ENCODE results near the gene FAM222A.

Gene FAM222A

DNA sequence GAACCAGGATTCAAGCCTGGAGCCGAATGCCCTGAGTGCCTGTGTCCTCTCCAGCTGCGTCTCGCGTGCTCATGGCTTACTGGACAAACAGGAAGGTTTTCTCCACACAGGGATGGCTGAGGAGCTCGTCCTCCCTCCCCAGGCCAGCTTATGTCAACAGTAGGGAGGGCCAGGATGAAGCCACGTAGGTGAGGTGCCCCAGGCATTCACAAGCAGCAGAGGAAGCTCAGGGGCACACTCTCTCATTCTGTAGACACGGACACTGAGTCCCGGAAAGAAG is 70.3 kb downstream of the FAM222A start:
- DNase-seq (ENCODE audit: low spot score), result no peak
- TF ChIP-seq CTCF (IDR thresholded peaks at IDR 0.05; ENCODE audit: extremely low read depth, missing control alignments), result no peak

DNA sequence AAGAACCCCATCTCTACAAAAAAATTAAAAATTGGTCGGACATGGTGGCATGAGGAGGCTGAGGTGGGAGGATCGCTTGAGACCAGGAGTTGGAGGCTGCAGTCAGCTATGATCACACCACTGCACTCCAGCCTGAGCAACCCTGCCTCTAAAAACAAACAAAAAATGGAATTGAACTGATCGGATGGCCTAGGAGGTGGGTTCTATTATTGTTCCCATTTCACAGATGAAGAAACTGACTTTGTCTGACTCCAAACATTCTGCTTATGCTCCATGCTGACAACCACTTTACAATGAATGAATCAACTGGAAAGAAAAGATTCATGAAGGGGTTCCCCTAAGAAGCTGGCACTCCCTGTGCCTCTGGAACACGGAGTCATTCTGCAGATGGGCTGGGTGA is 72.2 kb downstream of the FAM222A start:
- no peak for DNase-seq (ENCODE audit: low spot score)
- TF ChIP-seq CTCF (IDR thresholded peaks at IDR 0.05; ENCODE audit: extremely low read depth, missing control alignments), result no peak

DNA sequence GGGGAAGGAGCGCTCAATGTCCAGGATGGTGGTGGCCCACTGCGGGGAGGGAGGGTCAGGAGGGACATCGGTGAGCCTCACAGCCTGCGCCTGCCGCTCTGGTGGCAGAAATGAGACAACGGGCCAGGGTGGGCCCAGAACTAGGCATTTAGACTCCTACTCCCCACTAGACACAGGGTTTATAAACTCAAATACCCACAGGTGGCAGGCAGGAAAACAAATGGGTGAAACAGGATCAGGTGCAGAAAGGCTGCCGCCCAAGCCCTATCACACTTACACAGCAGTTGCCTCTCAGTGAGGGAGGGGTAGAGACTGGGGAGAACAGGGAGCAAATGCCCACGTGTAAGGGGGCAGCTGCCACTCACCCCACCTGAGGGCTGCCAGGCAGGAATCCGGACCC is 73.2 kb downstream of the FAM222A start:
- no peak for DNase-seq (ENCODE audit: low spot score)
- no peak for TF ChIP-seq CTCF (IDR thresholded peaks at IDR 0.05; ENCODE audit: extremely low read depth, missing control alignments)

DNA sequence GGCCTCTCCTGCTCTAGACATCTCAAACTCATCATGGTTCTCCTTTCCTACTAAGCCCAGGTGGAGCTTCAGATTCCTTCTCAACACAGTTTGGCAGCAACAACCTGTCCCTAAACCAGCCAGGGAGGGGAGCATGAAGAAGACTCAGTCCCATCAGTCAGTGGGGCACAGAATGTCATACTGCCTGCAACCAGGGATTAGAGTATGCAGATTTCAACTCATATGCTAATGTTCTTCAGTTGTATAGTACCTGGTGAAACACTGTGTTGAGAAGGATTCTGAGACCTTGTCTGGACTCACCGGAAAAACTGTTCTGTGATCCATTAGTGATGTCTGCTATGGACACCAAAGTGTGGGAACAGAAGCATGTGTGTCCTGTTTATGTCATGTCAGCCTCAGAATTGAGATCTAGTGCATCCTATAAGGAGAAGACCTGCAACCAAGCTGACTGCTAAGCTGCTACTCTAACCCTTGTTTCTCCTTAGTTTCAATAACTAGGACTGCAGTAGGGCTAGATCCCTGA is 76.0 kb downstream of the FAM222A start:
- no peak for DNase-seq (ENCODE audit: low spot score)
- no peak for TF ChIP-seq CTCF (IDR thresholded peaks at IDR 0.05; ENCODE audit: extremely low read depth, missing control alignments)

DNA sequence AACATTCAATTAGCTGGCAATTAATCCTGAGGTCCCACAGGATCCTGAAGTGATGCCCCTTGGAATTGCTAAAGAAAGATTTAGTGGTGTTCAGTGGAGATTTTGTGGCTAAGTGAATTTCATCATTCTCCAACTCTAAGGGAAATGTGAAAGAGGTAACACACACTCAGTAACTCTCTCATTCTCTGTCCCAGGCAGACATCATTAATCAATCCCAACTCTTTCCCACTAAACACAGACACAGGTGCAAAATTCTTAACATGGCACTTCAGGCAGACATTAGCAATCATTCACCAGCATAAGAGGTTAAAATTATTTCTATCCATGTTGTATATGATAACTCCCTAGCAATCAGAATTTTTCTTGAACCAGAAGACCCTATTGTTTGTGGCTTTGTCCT is 79.4 kb downstream of the FAM222A start:
- no peak for DNase-seq (ENCODE audit: low spot score)
- TF ChIP-seq CTCF (IDR thresholded peaks at IDR 0.05; ENCODE audit: extremely low read depth, missing control alignments), result no peak

DNA sequence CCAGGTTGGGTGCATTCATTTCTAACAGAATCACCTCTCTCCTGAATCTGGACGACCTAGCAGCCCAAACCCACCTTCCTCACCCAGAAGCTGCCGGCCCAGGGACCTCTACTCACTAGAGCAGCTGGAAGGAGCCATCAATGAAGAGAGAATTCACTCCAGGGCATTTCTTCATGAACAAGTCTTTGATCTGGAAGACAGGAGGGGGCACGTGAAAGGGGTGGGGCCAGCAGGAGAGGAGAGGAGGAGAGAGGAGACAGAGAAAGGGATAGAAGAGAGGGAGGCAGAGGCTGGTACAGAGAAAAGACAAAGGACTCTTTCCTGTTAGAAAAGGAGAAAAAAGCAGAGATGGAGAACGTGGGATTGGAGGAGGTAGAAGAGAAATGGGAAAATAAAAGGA is 79.8 kb downstream of the FAM222A start:
- no peak for DNase-seq (ENCODE audit: low spot score)
- no peak for TF ChIP-seq CTCF (IDR thresholded peaks at IDR 0.05; ENCODE audit: extremely low read depth, missing control alignments)

GRCh38 chr12:109793826-109794501 is 80.3 kb downstream of the FAM222A start:
- no peak for DNase-seq (ENCODE audit: low spot score)
- no peak for TF ChIP-seq CTCF (IDR thresholded peaks at IDR 0.05; ENCODE audit: extremely low read depth, missing control alignments)

Data from GM20000 (cell line).